Natural killer cell treated with Interleukin-12 subunit alpha and Interleukin-12 subunit beta and Interleukin-15 and Interleukin-18, amount 100 ng/mL, for 72 hours (primary cell): ENCODE results near the gene SRCAP. TPM values are rescaled to one million over a fixed set of nuclear protein-coding genes. Genes with fewer than 3 reads are reported as not detected.

ENCODE experiments used
- ATAC-seq, 2 donors: fragments of 150-1000 bp; cut with Tn5 transposase in 1 of 2; sonication (Bioruptor Pico), chemical (Tn5 transposase) in 1 of 2; 2 replicates each; pipeline ENCODE4 v1.10.0; 2021
- DNase-seq: peaks from one replicate; pipeline ENCODE4 v3.0.0; 2022; ENCODE audit warnings: low spot score
- H3K27ac Mint-ChIP-seq, 2 donors: 1 replicate in 1 of 2; 2 replicates in 1 of 2; pipeline ENCODE4 v1.8.0; 2022; ENCODE audit warnings: mixed read lengths in 2 of 2, mild to moderate bottlenecking in 1 of 2, moderate library complexity in 1 of 2
- H3K27me3 Mint-ChIP-seq, 2 donors: 1 replicate in 1 of 2; 2 replicates in 1 of 2; pipeline ENCODE4 v1.8.0; 2022; ENCODE audit warnings: mixed read lengths in 2 of 2
- H3K36me3 Mint-ChIP-seq: one replicate; pipeline ENCODE4 v1.8.0; 2022; ENCODE audit warnings: mixed read lengths
- H3K4me1 Mint-ChIP-seq, 2 donors: 1 replicate in 1 of 2; 2 replicates in 1 of 2; pipeline ENCODE4 v1.8.0; 2022; ENCODE audit warnings: low read depth in 2 of 2, mixed read lengths in 2 of 2, mild to moderate bottlenecking in 1 of 2
- H3K4me3 Mint-ChIP-seq: one replicate; pipeline ENCODE4 v1.8.0; 2022; ENCODE audit warnings: mixed read lengths
- H3K9me3 Mint-ChIP-seq: 2 replicates; pipeline ENCODE4 v1.8.0; 2022; ENCODE audit warnings: mixed read lengths
- total RNA-seq, 2 donors: library from RNA; stranded (reverse); gene quantifications; one replicate each; pipeline ENCODE4 v1.2.3, GENCODE V29; 2022

SRCAP gene
- 100 to 1,000 TPM in 1 of 2 donors, 10 to 100 TPM in 1; 90.8 to 121 TPM for total RNA-seq

GRCh38 chr16:30698816-30699614, at the start of gene SRCAP:
Gene SRCAP, plus strand, starts transcription at chr16:30699171. Its CDS starts 1,654 bp downstream, at chr16:30700825.
- Mint-ChIP-seq H3K27me3 (no peaks in the 10 kb centered on the region), H3K4me1 (peaks cover 32 to 34% of the 10 kb centered on the region in 2 donors)

GRCh38 chr16:30649725-30650368, 49.1 kb upstream of the SRCAP start:
- peak overlapping the region; percentile 92 for H3K4me3 Mint-ChIP-seq
- peaks cover 21 to 37% of the 10 kb centered on the region in 2 donors for H3K4me1 Mint-ChIP-seq
- H3K27ac Mint-ChIP-seq, result peak overlapping the region; percentile 100
- no peaks in the 10 kb centered on the region for H3K9me3 Mint-ChIP-seq
- no peaks in the 10 kb centered on the region for H3K27me3 Mint-ChIP-seq
- DNase-seq (peak; percentile 86), ATAC-seq (peak; percentile 29 to 35)
- H3K36me3 Mint-ChIP-seq, result peaks cover 16% of the 10 kb centered on the region

More at GRCh38 chr16:30698816-30699614, at the start of gene SRCAP:
- Mint-ChIP-seq H3K36me3 (peaks cover 16% of the 10 kb centered on the region), H3K27ac (peak within 1 kb of the TSS; percentile 99 to 100), H3K4me3 (peak within 1 kb of the TSS; percentile 91), H3K9me3 (no peaks in the 10 kb centered on the region)
- peak; percentile 93 for DNase-seq
- ATAC-seq, result peak; percentile 71 to 76

- Mint-ChIP-seq H3K27me3 (no peaks in the 10 kb centered on the region), H3K9me3 (no peaks in the 10 kb centered on the region), H3K4me3 (peak within 1 kb of the TSS; percentile 92), H3K27ac (peak within 1 kb of the TSS; percentile 100), H3K4me1 (peaks cover 21 to 39% of the 10 kb centered on the region in 2 donors), H3K36me3 (peaks cover 16% of the 10 kb centered on the region)
- ATAC-seq, result peak; percentile 88 to 90
- peak; percentile 99 for DNase-seq
Observed at GRCh38 chr16:30650369-30651123, 48.4 kb upstream of the SRCAP start, which contains the start of gene PRR14. Gene PRR14, plus strand, starts transcription at chr16:30650960. Its CDS starts 686 bp downstream, at chr16:30651646.

GRCh38 chr16:30651124-30652004, 47.6 kb upstream of the SRCAP start:
- Mint-ChIP-seq H3K36me3 (peaks cover 16% of the 10 kb centered on the region), H3K4me3 (peak overlapping the region; percentile 92), H3K27me3 (no peaks in the 10 kb centered on the region), H3K4me1 (peaks cover 25 to 39% of the 10 kb centered on the region in 2 donors), H3K27ac (peak overlapping the region; percentile 100), H3K9me3 (no peaks in the 10 kb centered on the region)
- DNase-seq, result peak; percentile 92
- ATAC-seq, result peak; percentile 78 to 83

- H3K36me3 Mint-ChIP-seq, result peaks cover 16% of the 10 kb centered on the region
- ATAC-seq, result no peak
- no peaks in the 10 kb centered on the region for H3K9me3 Mint-ChIP-seq
- peak overlapping the region; percentile 100 for H3K27ac Mint-ChIP-seq
- no peak for DNase-seq
- peak overlapping the region; percentile 92 for H3K4me3 Mint-ChIP-seq
- no peaks in the 10 kb centered on the region for H3K27me3 Mint-ChIP-seq
- peaks cover 31 to 37% of the 10 kb centered on the region in 2 donors for H3K4me1 Mint-ChIP-seq
Observed at GRCh38 chr16:30652005-30652296, 47.0 kb upstream of the SRCAP start.

- H3K9me3 Mint-ChIP-seq, result no peaks in the 10 kb centered on the region
- peak overlapping the region; percentile 92 for H3K4me3 Mint-ChIP-seq
- no peak for DNase-seq
- ATAC-seq, result no peak
- peaks cover 37 to 39% of the 10 kb centered on the region in 2 donors for H3K4me1 Mint-ChIP-seq
- H3K36me3 Mint-ChIP-seq, result peaks cover 16% of the 10 kb centered on the region
- no peaks in the 10 kb centered on the region for H3K27me3 Mint-ChIP-seq
- H3K27ac Mint-ChIP-seq, result peak overlapping the region; percentile 100
Observed at GRCh38 chr16:30652718-30653117, 46.3 kb upstream of the SRCAP start.

- ATAC-seq (no peak), DNase-seq (no peak)
- Mint-ChIP-seq H3K27me3 (no peaks in the 10 kb centered on the region), H3K9me3 (no peaks in the 10 kb centered on the region), H3K4me1 (peaks cover 34 to 37% of the 10 kb centered on the region in 2 donors), H3K27ac (no peak overlapping the region), H3K4me3 (no peak overlapping the region), H3K36me3 (peaks cover 16% of the 10 kb centered on the region)
Observed at GRCh38 chr16:30654856-30655255, 44.1 kb upstream of the SRCAP start.

- Mint-ChIP-seq H3K4me3 (peak overlapping the region; percentile 41), H3K27ac (peak overlapping the region; percentile 86 to 95), H3K36me3 (peaks cover 18% of the 10 kb centered on the region), H3K4me1 (peaks cover 31 to 35% of the 10 kb centered on the region in 2 donors), H3K9me3 (no peaks in the 10 kb centered on the region), H3K27me3 (no peaks in the 10 kb centered on the region)
- no peak for DNase-seq
- no peak for ATAC-seq
Observed at GRCh38 chr16:30655815-30656347, 43.1 kb upstream of the SRCAP start.

- no peaks in the 10 kb centered on the region for H3K9me3 Mint-ChIP-seq
- peaks cover 23% of the 10 kb centered on the region for H3K36me3 Mint-ChIP-seq
- DNase-seq, result no peak
- H3K27ac Mint-ChIP-seq, result peak overlapping the region; percentile 86 to 95
- no peak for ATAC-seq
- H3K27me3 Mint-ChIP-seq, result no peaks in the 10 kb centered on the region
- H3K4me1 Mint-ChIP-seq, result peaks cover 36 to 40% of the 10 kb centered on the region in 2 donors
- H3K4me3 Mint-ChIP-seq, result peak overlapping the region; percentile 90
Observed at GRCh38 chr16:30656388-30656787, 42.6 kb upstream of the SRCAP start.

GRCh38 chr16:30656974-30657865, 41.8 kb upstream of the SRCAP start:
- DNase-seq, result no peak
- Mint-ChIP-seq H3K9me3 (no peaks in the 10 kb centered on the region), H3K4me3 (peak overlapping the region; percentile 90), H3K27me3 (no peaks in the 10 kb centered on the region), H3K27ac (peak overlapping the region; percentile 86 to 95), H3K36me3 (peaks cover 27% of the 10 kb centered on the region), H3K4me1 (peaks cover 39 to 44% of the 10 kb centered on the region in 2 donors)
- ATAC-seq, result no peak

GRCh38 chr16:30657866-30658730, 40.9 kb upstream of the SRCAP start, which contains the start of gene FBRS:
Gene FBRS, plus strand, starts transcription at chr16:30658431. Its CDS starts 1,088 bp downstream, at chr16:30659519.
- Mint-ChIP-seq H3K4me1 (peaks cover 37 to 41% of the 10 kb centered on the region in 2 donors), H3K4me3 (peak within 1 kb of the TSS; percentile 90), H3K36me3 (peaks cover 21% of the 10 kb centered on the region), H3K9me3 (no peaks in the 10 kb centered on the region), H3K27ac (peak within 1 kb of the TSS; percentile 95 to 99), H3K27me3 (no peaks in the 10 kb centered on the region)
- DNase-seq (peak; percentile 100), ATAC-seq (peak; percentile 85 to 88)
